GM21737 (cell line): ENCODE results near the gene ZDHHC8.
"Not testable (repeated sequence)": the region's sequence is repeated elsewhere in the genome, so short reads cannot be mapped to it uniquely, and the experiment has no call there.

Experiments used
- ATAC-seq: cut with Tn5 transposase; IDR thresholded peaks from one replicate; pipeline ENCODE4 v1.9.1; 2021; ENCODE audit warnings: mild to moderate bottlenecking, moderate library complexity; ENCODE audit not compliant: unreplicated experiment

ZDHHC8 gene

DNA sequence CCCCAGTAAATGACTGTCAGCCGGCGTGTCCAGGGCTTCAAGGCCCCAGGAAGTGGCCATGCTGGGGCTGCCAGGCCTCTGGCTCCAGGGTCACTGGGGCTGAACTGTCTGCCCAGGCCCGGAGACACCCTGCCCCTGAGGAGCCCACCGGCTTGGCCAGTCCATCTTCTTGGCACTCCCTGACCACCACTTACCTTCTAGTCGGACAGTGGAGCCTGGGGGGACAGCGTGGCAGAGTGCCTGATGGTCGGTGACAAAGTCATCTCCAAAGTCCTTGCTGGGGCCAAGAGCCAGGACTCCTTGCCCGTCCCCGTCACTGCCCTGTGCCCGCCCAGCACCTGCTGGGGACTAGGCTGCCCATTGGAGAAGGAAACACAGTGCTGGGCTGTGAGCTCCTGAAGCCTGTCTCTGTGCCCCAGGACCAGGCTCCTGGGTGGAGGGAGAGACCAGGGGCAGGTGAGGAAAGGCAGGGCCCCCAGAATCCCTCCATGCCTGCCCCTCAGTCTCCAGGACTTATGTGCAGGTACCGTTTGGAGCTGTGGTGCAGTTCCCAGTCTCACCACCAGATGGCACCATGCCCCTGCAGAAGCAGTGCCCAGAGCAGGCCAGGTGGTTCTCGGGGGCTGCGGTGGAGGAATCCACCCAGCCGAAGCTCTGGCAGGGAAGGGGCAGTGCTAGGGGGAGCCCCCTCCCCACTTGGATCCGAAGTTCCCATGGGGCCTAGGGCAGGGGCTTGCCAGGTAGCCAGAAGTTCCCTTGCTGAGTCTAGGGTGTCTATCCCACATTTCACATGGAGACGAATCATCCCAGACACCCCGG is 25.2 kb downstream of the ZDHHC8 start:
- ATAC-seq = no peak

DNA sequence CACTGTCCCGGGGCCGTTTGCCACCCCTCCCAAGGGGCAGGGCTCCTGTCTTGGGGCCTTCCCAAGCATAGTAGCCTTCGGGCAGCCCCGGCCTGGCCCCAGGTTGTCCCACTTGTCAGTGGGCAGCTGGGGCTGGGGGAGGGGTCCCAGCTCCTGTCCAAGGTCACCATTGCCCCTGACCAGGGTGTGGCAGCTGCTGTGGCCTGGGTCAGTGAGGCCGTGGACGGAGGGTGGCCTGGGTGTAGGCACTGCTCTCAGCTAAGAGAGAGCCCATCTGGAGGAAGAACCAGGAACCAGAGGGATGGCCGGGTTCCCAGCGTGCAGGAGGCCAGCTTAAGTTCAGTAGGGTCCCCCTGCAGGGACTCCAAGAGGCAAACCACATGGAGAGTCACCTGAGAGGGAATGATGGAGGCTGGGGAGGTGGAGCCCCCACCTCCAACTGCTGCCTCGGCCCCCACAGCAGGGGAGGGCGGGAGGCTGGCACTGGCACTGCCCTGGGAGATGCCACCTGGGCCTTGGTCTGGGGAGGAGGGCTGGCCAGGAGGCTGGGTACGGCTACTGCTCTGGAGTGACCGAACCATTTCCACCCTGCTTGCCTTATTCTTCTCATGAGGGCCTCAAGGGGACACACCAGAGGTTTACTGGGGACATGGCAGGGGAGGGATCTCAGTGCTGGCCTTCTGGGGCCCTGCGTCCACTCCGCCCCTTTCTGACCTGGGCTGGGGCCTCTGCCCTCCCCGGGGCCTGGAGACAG is 26.0 kb downstream of the ZDHHC8 start:
- no peak for ATAC-seq

DNA sequence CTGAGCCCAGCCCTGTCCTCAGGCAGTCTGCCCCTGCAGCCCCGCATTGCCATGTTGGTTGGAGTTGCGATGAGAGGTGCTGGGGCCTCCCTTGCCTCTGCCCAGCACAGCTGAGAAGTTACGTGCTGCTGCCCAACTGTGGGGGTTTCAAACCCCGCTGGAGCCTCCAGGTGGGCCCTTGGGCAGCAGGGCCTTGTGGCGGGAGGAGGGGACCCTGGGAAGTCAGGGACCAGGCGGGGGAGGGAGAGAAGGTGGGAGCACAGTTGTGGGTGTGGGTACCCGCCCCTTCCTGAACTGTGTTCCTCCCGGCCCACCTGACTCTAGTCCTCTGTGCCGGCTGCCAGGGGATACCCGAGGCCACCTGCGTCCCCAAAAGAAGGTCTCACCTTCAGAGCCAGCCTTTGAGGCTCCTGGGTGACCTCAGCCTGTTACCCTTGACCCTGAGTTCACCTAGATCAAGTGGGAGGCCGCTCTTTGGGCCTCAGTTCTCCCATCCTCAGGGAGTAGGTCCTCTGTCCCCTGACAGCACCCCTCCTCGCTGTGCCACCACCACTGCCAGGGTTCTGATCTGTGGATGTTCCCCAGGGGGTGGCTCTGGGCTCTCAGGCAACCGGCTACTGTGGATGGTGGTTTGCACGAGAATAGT is 26.9 kb downstream of the ZDHHC8 start:
- no peak for ATAC-seq

DNA sequence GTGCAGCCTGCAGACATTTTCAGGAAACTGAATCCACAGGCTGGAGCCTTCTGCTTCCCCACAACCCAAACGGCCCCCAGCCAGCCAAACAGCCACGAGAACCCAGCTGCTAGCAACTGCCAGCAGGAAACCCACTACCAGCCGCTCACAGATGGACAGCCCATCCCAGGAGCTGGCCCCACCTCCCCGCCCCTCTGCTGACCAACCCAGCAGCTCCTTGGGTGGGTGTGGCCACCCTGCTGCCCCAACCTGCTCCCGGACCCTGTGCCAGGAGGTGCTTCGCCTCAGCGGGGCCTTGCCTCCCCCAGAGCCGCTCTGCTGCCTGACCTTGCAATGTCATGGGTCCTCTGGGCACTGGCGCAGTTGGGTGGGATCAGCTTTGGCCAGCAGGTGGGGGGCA is 27.5 kb downstream of the ZDHHC8 start:
- no peak for ATAC-seq

DNA sequence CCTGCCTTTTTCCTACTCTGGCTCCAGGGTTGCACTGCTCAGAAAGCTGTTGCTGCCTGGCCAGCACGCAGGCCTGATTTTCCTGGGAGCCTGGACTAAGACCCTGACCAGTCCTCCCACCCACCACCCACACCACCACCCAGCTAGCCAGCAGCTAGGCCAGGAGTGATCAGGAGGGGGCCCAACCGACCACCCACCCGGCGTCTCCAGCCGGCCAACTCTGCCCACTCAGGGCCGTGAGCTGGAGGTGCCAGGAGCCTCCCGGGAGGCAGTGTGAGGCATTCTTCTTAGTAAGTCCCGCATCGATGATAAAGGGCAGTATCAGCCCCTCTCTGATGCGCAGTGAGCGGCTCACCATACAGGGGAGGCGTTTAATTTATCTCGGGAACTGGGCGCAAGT is 27.9 kb downstream of the ZDHHC8 start:
- ATAC-seq = not testable (repeated sequence)

DNA sequence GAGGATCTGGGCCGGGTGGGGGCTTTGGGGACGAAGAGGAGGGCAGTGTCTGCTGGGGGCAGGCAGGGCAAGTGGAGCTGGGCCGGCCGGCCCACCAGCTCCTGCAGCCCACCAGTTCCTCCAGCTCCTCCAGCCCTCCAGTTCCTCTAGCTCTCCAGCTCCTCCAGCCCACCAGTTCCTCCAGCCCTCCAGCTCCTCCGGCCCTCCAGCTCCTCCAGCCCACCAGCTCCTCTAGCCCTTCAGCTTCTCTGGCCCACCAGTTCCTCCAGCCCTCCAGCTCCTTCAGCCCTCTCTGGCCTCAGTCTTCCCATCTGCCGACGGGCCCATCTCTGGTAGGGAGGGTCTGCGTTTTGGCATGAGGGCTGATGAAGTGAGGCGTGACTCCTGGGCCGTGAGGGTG is 28.4 kb downstream of the ZDHHC8 start:
- ATAC-seq = no peak

DNA sequence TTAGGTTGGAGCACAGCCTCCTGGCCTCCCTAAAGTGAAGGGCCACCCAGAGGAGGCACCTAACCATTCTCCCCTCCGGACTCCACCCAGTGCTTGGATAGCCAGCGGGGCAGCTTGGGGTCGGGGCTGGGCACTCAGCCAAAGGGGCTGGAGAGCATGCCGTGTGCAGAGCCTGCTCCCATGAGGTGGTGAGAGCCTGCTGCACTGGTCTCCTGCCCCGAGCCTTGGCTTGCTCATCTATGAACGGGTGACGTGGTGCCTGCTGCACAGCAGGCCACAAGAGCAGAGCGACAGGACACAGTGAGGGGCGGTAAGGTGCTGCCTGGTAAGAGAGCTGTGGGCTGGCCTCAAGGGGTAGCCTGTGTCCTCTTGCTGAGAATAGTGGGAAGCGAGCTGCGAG is 33.3 kb downstream of the ZDHHC8 start:
- no peak for ATAC-seq

DNA sequence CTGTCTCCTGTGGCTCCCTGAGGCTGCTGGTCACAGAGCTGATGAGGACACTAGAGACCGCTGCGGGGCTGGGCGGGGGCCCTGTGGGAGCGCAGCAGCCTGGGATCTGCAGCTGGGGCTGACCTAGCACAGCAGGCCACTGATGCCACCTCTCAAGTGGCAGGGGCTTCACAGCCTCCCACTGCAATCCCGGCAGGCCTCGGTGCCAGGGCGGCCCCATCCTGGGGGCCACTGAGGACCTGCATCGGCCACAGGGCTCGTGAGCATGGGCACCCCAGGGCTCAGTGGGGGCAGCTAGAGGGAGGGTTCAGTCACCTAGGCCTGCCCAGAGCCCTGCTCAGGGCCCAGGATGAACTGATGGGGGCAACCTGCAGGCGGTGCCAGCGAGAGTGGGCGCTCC is 33.8 kb downstream of the ZDHHC8 start:
- no peak for ATAC-seq

DNA sequence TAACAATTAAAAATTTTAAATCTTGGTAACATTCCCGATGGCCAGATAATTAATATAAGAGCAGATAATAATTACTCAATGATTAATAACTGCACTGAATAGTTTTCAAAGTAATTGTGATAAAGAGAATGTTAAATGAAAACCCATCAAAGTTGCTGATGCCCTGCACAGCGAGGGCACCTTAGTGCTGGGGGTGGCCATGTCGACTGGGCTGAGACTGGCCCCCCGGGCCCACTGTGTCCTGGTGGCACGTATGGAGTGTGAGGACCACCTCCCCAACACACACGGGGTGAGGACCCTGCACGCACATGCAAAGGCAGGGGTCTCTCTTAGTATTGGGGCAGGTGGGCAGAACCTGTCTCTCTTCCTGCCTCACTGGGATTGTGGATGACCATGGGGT is 34.3 kb downstream of the ZDHHC8 start:
- ATAC-seq = no peak

DNA sequence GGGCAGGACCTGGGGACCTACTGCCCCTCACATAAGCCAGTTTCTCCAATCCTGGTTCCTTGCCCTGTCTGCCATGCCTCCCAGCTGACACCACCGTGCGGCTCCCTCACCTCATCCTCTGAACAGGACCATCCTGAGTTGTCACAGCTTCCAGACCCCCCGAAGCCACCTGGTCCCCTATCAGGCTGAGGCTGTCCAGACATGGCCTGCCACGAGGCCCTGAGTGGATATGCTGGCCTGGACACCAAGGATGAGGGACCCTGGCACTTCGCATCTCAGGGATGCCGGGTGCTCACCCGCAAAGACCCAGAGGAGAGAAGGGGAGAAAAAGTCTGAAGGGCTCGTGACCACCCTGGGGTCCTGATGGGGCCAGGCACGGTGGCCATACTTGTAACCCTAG is 35.1 kb downstream of the ZDHHC8 start:
- no peak for ATAC-seq

DNA sequence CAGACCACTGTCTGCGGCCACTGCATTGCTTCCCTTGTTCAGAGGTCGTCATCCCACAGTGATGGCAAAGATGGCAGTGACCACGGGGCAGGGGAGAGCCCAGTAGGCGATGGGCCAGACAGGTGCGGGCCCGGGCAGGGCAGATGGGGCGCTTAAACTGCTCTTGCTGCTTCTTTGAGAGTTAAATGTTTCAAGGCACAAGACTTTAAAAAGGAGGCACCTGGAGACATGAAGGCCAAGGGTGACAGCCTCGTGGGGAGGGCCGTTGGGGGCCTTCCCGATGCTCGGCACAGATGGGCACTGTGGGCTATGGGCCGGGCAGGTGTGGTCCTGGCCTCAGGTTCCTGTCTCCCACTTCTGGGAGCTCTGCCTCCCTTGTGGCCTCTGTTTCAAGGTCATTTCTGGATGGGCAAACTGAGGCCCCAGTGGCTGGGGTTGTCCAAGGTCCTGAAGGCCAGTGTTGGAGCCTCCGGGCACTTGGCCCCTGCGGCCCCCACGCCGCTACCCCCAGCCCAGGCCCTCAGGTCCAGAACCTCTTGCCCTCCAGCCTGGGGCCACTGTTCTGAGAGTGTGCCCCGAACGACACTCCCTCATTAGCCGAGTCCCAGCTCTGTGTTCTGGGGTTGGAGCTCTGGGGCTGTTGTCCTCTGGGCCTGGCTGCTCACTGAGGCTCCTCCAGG is 36.2 kb downstream of the ZDHHC8 start:
- no peak for ATAC-seq

DNA sequence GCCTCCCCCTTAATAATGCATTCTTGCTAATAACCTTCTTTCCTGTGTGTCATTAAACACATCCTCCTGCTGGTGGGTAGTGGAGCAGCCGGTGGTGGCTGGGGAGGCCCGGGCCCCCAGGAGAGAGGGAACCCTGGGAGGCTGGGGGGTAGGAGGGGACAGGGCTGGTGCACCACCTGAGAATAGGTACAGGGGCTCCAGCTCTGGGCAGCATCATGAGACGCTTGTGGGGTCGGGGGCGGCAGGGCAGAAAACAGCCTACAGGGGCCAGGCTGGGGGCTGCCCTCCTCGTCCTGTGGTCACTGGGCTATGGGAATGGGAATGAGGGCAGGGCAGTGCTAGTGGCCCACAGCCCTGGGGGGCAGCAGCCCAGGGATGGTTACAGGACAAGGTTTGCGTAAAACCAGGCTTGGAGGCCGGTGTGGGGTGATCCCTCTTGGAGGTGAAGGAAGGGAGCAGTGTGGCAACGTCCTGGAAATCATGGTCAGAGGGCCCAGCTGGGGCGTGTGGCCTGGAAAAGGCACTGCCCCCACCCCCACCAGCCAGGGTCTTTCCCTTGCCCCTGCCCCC is 37.7 kb downstream of the ZDHHC8 start:
- ATAC-seq = no peak

DNA sequence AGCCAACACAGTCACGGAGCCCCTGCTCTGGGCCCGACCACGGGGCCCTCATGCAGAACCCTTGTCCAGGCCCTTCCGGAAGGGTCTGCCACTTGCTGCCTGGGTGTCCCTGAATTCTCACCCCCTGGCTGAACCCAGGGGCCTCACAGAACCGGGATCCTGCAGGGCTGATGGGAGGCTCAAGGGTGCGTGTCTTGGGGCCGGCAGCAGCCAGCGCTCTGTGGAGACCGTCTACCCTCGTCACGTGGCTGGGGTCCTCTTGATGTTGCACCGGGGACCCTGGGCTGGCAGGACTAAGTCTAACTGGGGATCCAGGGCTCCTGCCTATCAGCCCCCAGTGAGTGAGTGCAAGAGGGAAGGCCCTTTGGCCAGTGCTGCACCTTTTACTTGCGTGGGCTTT is 38.6 kb downstream of the ZDHHC8 start:
- no peak for ATAC-seq

DNA sequence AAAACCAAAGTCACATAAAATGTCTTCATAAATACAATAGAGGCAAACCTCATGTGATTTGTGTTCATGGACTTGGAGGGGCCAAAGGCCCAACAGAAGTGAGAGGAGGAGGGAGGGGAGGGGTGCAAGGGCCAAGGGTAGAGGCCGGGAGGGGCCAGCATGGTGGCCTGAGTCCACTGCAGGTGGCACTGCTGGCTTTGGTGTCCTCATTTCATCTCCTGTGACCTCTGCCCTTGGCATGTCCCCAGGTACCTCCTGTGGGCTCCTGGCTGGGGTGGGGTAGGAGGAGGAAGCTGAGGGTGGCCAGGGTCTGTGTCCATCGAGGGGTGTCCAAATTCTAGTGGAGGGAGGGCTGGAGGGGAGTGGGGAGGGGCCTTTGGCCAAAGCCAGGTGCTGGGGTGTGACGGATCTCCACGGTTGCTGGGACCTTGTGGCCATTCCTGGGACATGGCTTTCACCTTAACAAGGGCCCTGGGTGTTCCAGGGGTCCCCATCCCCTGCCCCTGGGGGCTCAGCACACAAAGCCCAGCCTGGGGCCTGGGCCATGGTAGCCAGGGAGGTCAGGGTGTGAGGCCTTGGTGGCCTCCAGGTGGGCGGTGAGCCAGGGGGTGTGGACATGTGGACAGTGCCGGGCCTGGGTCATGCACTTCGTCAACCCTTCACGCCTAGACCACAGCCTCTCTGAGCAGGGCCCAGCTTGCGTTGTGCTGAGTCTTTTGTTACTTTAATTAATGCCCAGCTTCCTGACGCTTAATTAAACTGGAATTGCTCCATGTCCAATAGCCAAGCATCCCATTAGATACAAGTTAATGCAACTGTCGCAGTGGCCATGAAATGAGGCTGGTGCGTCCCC is 39.9 kb downstream of the ZDHHC8 start:
- ATAC-seq = no peak

DNA sequence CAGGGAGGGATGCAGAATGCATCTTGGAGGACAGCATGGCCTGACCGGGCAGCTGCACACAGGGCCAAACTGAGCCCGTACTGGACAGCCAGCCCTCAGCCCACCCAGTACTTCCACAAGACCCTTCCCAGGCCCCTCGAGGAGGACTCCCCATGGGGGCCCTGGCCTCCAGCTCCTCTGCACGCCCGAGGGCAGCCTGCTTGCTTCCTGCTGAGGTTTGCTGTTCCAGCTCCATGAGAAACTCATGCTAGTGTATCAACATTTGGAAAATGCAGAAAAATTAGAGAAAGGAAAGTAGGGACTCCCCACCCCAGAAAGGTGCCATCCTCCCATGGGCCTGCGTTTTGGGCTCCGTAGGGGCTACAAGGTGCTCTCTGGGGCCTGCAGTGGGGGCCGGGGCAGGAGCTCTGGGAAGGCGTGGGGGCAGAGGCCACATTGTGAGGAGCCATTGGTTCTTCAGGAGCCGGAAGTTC is 40.6 kb downstream of the ZDHHC8 start:
- no peak for ATAC-seq

DNA sequence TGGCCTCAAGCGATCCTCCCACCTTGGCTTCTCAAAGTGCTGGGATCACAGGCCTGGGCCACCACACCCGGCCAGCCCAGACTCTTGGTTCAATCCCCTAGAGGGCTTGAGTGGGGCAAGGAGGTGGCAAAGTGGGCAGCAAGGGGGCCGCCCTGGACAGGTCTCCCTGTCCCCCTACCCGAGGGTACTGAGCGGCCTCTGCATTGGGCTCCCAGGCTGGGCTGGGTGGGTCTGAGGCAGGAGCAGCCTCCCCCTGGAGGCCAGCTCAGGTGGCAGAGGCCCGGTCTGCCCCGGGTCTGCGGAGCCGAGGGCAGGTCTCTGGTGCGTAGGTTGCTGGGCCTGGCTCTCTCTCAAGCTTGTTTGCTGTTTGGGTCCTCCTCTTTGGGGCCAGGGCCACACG is 41.6 kb downstream of the ZDHHC8 start:
- no peak for ATAC-seq

DNA sequence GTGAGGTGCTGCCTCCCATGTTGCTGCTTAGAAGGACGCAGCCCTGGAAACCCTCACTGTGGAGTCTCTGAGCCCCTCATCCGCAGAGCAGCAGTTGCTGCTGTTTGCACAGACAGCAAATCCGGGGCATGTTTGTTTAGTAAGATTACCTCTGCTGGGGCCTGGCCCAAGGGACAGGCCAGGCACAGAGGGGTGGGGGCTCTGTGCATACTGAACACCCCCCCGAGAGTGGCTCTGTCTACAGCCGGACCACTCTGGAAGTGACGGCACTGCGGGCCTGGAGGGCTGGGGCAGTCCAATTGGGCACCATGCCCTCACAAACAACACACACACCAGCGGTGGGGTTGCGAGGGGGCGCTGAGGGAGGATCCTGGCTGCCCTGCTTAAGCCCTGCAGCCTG is 42.2 kb downstream of the ZDHHC8 start:
- ATAC-seq = no peak

DNA sequence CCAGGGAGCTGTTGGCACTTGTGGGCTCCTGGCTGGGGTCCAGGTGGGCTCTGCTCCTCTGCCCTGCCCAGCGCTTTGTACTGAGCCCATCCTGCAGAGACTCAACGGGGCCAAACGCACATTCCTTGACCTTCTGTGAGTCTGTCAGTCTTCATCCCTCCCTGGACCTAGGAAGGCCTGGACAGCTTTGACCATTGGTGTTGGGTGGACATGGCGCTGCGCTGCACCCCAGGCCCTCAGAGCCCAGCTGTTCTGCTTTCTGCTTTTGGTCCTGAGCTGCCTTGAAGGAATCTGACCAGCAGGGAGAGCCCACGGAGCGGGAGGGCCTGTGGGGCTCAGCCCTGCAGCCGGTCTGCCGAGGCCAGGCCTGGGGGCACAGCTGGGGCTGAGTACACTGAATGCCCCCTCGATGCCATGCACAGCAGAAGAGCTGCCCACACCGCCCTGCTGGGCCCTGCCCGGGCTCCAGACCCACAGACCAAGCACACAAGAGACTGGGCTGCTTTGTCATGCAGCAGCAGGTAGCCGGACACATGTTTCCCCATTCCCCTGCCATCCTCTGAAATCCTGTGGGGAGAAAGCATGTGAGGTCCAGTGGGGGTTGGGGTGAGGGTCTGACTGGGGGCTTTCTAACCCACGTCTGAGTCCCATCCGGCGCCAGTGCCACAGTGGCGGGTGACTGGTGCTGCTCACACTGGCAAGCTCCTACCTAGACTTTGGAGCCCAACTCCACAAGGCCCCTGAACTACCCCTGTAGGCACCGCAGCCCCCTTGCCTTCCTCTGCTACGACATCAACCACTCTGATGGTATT is 43.4 kb downstream of the ZDHHC8 start:
- ATAC-seq = no peak

DNA sequence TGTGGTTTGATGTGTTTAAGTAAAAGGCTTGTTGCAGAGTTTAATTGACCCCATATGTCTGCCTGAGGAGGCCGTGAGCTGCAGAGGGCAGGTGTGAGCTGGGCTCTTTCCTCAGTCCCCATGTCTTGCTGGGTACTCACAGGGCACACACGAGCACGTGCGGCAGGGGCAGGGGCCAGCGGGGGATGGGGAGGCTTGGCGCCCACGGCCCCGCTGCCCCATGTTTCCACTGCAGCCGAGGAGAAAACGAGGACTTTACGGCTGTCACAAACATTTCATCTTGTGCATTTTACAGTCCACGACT is 43.9 kb downstream of the ZDHHC8 start:
- no peak for ATAC-seq
